Measurements from ENCODE around the gene ZNF346.

The ZNF346 gene

GRCh38 chr5:177067503-177067902 lies 45.0 kb downstream of the ZNF346 start:
- DNase-seq = no peak
- H3K27me3 ChIP-seq (ENCODE audit: insufficient read depth, low read length, poor library complexity) = no peaks in the 10 kb centered on the region
- peaks cover 5% of the 10 kb centered on the region; the same call in 1 of the 2 replicates for H4K20me1 ChIP-seq (ENCODE audit: insufficient read depth, low read length)
- H2AFZ ChIP-seq (ENCODE audit: low read depth, low read length) = no peak overlapping the region
- ATAC-seq (ENCODE audit: insufficient read depth, low read depth) = no peak
- H3K9me3 ChIP-seq (ENCODE audit: insufficient read depth, low read length, severe bottlenecking) = no peaks in the 10 kb centered on the region
- no peak overlapping the region for H3K9ac ChIP-seq (ENCODE audit: low read depth, low read length)
- no peak overlapping the region for H3K27ac ChIP-seq (ENCODE audit: low read length)
- H3K4me1 ChIP-seq (ENCODE audit: insufficient read depth, low read length) = no peaks in the 10 kb centered on the region
- H3K4me2 ChIP-seq (ENCODE audit: insufficient read depth, low read length) = no peak overlapping the region
- H3K36me3 ChIP-seq (ENCODE audit: insufficient read depth, low read length) = peaks cover 46% of the 10 kb centered on the region
- no peaks in the 10 kb centered on the region for H3K79me2 ChIP-seq (ENCODE audit: insufficient read depth, low read length)
- TF ChIP-seq EZH2 (IDR thresholded peaks at IDR 0.05; ENCODE audit: borderline replicate concordance, low read depth, low read length, severe bottlenecking) = no peak
- TF ChIP-seq CTCF (IDR thresholded peaks at IDR 0.05; ENCODE audit: borderline replicate concordance, extremely low read depth, low read length, poor library complexity, severe bottlenecking) = no peak
- no peak overlapping the region for H3K4me3 ChIP-seq (ENCODE audit: low read depth in 1 of 2, low read length in 2 of 2)

GRCh38 chr5:177070536-177071191 lies 48.2 kb downstream of the ZNF346 start:
- ATAC-seq (ENCODE audit: insufficient read depth, low read depth) (no peak), DNase-seq (no peak)
- H3K4me3 ChIP-seq (ENCODE audit: low read depth in 1 of 2, low read length in 2 of 2) = no peak overlapping the region
- H3K36me3 ChIP-seq (ENCODE audit: insufficient read depth, low read length) = peaks cover 23% of the 10 kb centered on the region
- H3K79me2 ChIP-seq (ENCODE audit: insufficient read depth, low read length) = no peaks in the 10 kb centered on the region
- TF ChIP-seq EZH2 (IDR thresholded peaks at IDR 0.05; ENCODE audit: borderline replicate concordance, low read depth, low read length, severe bottlenecking) (no peak), CTCF (IDR thresholded peaks at IDR 0.05; ENCODE audit: borderline replicate concordance, extremely low read depth, low read length, poor library complexity, severe bottlenecking) (no peak)
- no peaks in the 10 kb centered on the region for H3K9me3 ChIP-seq (ENCODE audit: insufficient read depth, low read length, severe bottlenecking)
- H2AFZ ChIP-seq (ENCODE audit: low read depth, low read length) = no peak overlapping the region
- H3K4me2 ChIP-seq (ENCODE audit: insufficient read depth, low read length) = no peak overlapping the region
- no peak overlapping the region for H3K9ac ChIP-seq (ENCODE audit: low read depth, low read length)
- peaks cover 5% of the 10 kb centered on the region; the same call in 1 of the 2 replicates for H4K20me1 ChIP-seq (ENCODE audit: insufficient read depth, low read length)
- no peaks in the 10 kb centered on the region for H3K4me1 ChIP-seq (ENCODE audit: insufficient read depth, low read length)
- H3K27ac ChIP-seq (ENCODE audit: low read length) = no peak overlapping the region
- no peaks in the 10 kb centered on the region for H3K27me3 ChIP-seq (ENCODE audit: insufficient read depth, low read length, poor library complexity)

GRCh38 chr5:177071666-177072385 lies 49.3 kb downstream of the ZNF346 start:
- TF ChIP-seq EZH2 (IDR thresholded peaks at IDR 0.05; ENCODE audit: borderline replicate concordance, low read depth, low read length, severe bottlenecking) (no peak), CTCF (IDR thresholded peaks at IDR 0.05; ENCODE audit: borderline replicate concordance, extremely low read depth, low read length, poor library complexity, severe bottlenecking) (peak; percentile 95)
- Histone ChIP-seq H3K9me3 (ENCODE audit: insufficient read depth, low read length, severe bottlenecking) (no peaks in the 10 kb centered on the region), H3K36me3 (ENCODE audit: insufficient read depth, low read length) (peaks cover 15% of the 10 kb centered on the region; the same call in 1 of the 2 replicates), H3K4me3 (ENCODE audit: low read depth in 1 of 2, low read length in 2 of 2) (no peak overlapping the region), H3K79me2 (ENCODE audit: insufficient read depth, low read length) (no peaks in the 10 kb centered on the region), H4K20me1 (ENCODE audit: insufficient read depth, low read length) (0 out of 2 replicates have a peak, but pooled peaks cover 4% of the 10 kb centered on the region), H3K27ac (ENCODE audit: low read length) (no peak overlapping the region), H3K27me3 (ENCODE audit: insufficient read depth, low read length, poor library complexity) (no peaks in the 10 kb centered on the region), H3K9ac (ENCODE audit: low read depth, low read length) (no peak overlapping the region), H2AFZ (ENCODE audit: low read depth, low read length) (no peak overlapping the region), H3K4me2 (ENCODE audit: insufficient read depth, low read length) (no peak overlapping the region), H3K4me1 (ENCODE audit: insufficient read depth, low read length) (no peaks in the 10 kb centered on the region)
- ATAC-seq (ENCODE audit: insufficient read depth, low read depth) (peak; percentile 90), DNase-seq (peak; percentile 74)
